ENCODE data around the gene MFNG. TPM values are rescaled to one million over a fixed set of nuclear protein-coding genes. Genes with fewer than 3 reads are reported as not detected.

The MFNG gene
- total RNA-seq, 1 donor from 2014 or later: 0.82 TPM

DNA sequence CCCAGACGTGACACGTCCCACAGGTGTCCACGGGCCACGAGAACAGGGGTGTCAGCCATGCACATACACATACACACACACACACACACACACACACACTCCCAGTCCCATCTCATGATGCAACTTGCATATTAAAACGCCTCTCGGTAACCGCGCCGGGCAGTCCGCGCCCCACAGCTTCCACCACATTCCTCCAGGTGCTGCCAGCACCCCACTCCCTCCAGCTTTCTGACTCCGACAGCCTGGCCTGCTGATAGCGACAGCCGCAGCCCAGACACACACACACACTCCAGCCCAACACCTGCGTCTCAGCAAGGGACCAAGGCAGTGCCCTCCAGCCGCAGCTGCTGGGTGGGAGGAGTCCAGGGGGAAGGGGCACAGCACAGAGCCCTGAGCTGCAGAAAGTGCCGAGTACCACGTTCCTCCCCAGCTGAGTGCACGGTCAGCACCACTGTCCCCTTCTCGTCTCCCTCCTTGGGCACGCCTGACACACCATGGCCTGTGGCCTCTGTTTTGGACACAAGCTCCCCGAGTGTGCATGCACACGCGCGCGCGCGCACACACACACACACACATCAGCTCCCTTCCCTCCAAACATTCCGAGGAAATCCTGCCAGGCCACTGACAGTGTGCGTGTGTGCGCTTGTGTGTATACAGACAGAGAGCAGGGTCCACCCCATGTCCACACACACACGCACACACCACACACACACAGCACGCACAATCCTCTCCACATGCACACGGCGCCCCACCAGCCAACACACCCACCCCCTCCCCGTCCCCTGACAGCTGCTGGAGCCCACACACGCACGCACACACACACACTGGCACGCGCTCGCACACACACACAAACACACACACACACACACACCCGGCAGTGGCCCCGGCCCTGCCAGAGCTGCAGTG lies 60.1 kb downstream of the MFNG start:
- Mint-ChIP-seq H3K4me1 (ENCODE audit: unreplicated experiment) (peaks cover 15% of the 10 kb centered on the region), H3K9me3 (no peaks in the 10 kb centered on the region), H3K27me3 (peaks cover 81% of the 10 kb centered on the region), H3K27ac (peak overlapping the region; percentile 23), H3K4me3 (peak overlapping the region; percentile 70), H3K36me3 (no peaks in the 10 kb centered on the region)
- TF ChIP-seq, protein P1, sequence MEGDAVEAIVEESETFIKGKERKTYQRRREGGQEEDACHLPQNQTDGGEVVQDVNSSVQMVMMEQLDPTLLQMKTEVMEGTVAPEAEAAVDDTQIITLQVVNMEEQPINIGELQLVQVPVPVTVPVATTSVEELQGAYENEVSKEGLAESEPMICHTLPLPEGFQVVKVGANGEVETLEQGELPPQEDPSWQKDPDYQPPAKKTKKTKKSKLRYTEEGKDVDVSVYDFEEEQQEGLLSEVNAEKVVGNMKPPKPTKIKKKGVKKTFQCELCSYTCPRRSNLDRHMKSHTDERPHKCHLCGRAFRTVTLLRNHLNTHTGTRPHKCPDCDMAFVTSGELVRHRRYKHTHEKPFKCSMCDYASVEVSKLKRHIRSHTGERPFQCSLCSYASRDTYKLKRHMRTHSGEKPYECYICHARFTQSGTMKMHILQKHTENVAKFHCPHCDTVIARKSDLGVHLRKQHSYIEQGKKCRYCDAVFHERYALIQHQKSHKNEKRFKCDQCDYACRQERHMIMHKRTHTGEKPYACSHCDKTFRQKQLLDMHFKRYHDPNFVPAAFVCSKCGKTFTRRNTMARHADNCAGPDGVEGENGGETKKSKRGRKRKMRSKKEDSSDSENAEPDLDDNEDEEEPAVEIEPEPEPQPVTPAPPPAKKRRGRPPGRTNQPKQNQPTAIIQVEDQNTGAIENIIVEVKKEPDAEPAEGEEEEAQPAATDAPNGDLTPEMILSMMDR (conservative IDR thresholded peaks at IDR 0.05): no peak
- no peak for DNase-seq (ENCODE audit: extremely low spot score, unreplicated experiment)

GRCh38 chr22:37425369-37425768 lies 60.8 kb downstream of the MFNG start:
- DNase-seq (ENCODE audit: extremely low spot score, unreplicated experiment): no peak
- Mint-ChIP-seq H3K9me3 (no peaks in the 10 kb centered on the region), H3K36me3 (no peaks in the 10 kb centered on the region), H3K27me3 (peaks cover 81% of the 10 kb centered on the region), H3K4me1 (ENCODE audit: unreplicated experiment) (peaks cover 15% of the 10 kb centered on the region), H3K27ac (no peak overlapping the region), H3K4me3 (peak overlapping the region; percentile 70)
- TF ChIP-seq, protein P1 (conservative IDR thresholded peaks at IDR 0.05): no peak

- no peaks in the 10 kb centered on the region for H3K9me3 Mint-ChIP-seq
- H3K4me1 Mint-ChIP-seq (ENCODE audit: unreplicated experiment): peaks cover 20% of the 10 kb centered on the region
- H3K27me3 Mint-ChIP-seq: peaks cover 81% of the 10 kb centered on the region
- no peaks in the 10 kb centered on the region for H3K36me3 Mint-ChIP-seq
- no peak for DNase-seq (ENCODE audit: extremely low spot score, unreplicated experiment)
- TF ChIP-seq, protein P1 (conservative IDR thresholded peaks at IDR 0.05): no peak
- H3K27ac Mint-ChIP-seq: no peak overlapping the region
- H3K4me3 Mint-ChIP-seq: no peak overlapping the region
Observed at GRCh38 chr22:37423283-37423682, 62.9 kb downstream of the MFNG start.

GRCh38 chr22:37421468-37421877 lies 64.7 kb downstream of the MFNG start:
- Mint-ChIP-seq H3K9me3 (no peaks in the 10 kb centered on the region), H3K27ac (no peak overlapping the region), H3K36me3 (no peaks in the 10 kb centered on the region), H3K4me3 (peak overlapping the region; percentile 4), H3K27me3 (peaks cover 84% of the 10 kb centered on the region), H3K4me1 (ENCODE audit: unreplicated experiment) (peaks cover 26% of the 10 kb centered on the region)
- TF ChIP-seq, protein P1 (conservative IDR thresholded peaks at IDR 0.05): no peak
- no peak for DNase-seq (ENCODE audit: extremely low spot score, unreplicated experiment)

DNA sequence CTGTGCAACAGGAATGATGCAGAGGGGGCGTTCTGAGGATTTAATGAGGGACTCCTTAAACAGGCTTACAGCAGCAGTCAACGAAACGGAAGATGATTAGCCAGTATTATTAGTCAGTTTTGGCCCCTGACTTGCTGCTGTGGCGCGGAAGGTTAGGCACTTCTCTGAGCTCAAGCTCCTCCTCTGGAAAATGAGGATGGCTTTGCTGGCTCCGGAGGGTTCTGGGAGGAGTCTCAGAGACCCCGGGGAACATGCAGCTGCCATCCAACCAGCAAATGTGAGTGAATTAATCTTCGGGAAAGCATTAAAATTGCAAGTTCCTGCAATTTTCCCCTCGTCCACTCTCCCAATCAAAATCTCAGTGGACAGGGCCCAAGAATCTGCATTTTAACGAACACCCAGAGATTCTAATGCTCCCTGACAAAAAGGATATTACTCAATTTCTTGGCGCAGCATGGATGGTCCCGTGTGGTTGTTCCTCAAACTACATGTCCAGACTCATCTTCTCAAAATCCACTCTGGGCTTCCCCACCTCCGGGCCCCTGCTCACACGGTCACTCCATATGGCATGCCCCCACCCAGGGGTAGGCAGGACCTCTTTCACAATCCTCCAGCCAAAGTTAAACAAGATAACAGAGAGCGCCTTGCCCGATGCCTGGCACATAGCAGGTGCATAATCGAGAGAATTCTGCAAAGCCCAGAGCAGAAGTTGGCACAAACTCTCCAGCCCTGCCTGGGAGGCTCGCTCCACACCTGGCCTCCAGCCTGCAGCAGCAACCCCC lies 65.3 kb downstream of the MFNG start:
- no peaks in the 10 kb centered on the region for H3K36me3 Mint-ChIP-seq
- H3K27me3 Mint-ChIP-seq: peaks cover 84% of the 10 kb centered on the region
- no peak for DNase-seq (ENCODE audit: extremely low spot score, unreplicated experiment)
- peak overlapping the region; percentile 85 for H3K4me3 Mint-ChIP-seq
- H3K27ac Mint-ChIP-seq: no peak overlapping the region
- no peaks in the 10 kb centered on the region for H3K9me3 Mint-ChIP-seq
- TF ChIP-seq, protein P1 (conservative IDR thresholded peaks at IDR 0.05): peak; percentile 42
- H3K4me1 Mint-ChIP-seq (ENCODE audit: unreplicated experiment): peaks cover 22% of the 10 kb centered on the region

Data from type B pancreatic cell (in vitro differentiated cells).